ENCODE measurements around the gene ALOX15B.
A peak's percentile ranks its signal among the peaks of the same experiment; 100 is the strongest.

The ALOX15B gene

DNA sequence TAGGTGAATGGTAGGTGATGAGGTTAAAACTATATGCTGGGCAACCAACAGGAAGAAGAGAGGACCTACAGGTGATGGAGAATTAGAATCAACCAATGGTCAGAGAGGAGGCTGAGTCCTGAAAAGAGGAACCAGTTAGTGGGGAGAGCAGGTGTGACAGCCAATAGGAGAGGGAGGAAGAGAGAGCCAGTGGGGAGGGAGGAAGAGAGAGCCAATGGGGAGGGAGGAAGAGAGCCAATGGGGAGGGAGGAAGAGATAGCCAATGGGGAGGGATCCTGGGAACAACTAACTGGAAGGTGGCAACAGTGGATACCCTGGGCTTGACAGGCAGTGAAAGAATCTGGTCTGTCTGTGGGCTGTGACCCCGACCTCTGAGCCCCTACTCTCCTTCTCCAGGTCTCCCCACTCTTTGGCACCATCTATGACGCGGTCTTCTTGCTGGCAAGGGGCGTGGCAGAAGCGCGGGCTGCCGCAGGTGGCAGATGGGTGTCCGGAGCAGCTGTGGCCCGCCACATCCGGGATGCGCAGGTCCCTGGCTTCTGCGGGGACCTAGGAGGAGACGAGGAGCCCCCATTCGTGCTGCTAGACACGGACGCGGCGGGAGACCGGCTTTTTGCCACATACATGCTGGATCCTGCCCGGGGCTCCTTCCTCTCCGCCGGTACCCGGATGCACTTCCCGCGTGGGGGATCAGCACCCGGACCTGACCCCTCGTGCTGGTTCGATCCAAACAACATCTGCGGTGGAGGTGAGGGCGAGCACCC lies 32.7 kb upstream of the ALOX15B start:
- Histone ChIP-seq H3K27me3 (ENCODE audit: insufficient read depth, low read length, poor library complexity) (peaks cover 7% of the 10 kb centered on the region), H4K20me1 (ENCODE audit: insufficient read depth, low read length) (no peaks in the 10 kb centered on the region), H3K4me2 (ENCODE audit: insufficient read depth, low read length) (no peak overlapping the region), H3K9ac (ENCODE audit: low read depth, low read length) (no peak overlapping the region), H3K36me3 (ENCODE audit: insufficient read depth, low read length) (no peaks in the 10 kb centered on the region), H2AFZ (ENCODE audit: low read depth, low read length) (no peak overlapping the region), H3K4me3 (ENCODE audit: low read depth in 1 of 2, low read length in 2 of 2) (no peak overlapping the region), H3K79me2 (ENCODE audit: insufficient read depth, low read length) (no peaks in the 10 kb centered on the region), H3K9me3 (ENCODE audit: insufficient read depth, low read length, severe bottlenecking) (no peaks in the 10 kb centered on the region), H3K4me1 (ENCODE audit: insufficient read depth, low read length) (no peaks in the 10 kb centered on the region), H3K27ac (ENCODE audit: low read length) (no peak overlapping the region)
- TF ChIP-seq, protein P1, sequence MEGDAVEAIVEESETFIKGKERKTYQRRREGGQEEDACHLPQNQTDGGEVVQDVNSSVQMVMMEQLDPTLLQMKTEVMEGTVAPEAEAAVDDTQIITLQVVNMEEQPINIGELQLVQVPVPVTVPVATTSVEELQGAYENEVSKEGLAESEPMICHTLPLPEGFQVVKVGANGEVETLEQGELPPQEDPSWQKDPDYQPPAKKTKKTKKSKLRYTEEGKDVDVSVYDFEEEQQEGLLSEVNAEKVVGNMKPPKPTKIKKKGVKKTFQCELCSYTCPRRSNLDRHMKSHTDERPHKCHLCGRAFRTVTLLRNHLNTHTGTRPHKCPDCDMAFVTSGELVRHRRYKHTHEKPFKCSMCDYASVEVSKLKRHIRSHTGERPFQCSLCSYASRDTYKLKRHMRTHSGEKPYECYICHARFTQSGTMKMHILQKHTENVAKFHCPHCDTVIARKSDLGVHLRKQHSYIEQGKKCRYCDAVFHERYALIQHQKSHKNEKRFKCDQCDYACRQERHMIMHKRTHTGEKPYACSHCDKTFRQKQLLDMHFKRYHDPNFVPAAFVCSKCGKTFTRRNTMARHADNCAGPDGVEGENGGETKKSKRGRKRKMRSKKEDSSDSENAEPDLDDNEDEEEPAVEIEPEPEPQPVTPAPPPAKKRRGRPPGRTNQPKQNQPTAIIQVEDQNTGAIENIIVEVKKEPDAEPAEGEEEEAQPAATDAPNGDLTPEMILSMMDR (IDR thresholded peaks at IDR 0.05; ENCODE audit: borderline replicate concordance, extremely low read depth, low read length, poor library complexity, severe bottlenecking) = no peak
- no peak for TF ChIP-seq EZH2 (IDR thresholded peaks at IDR 0.05; ENCODE audit: borderline replicate concordance, low read depth, low read length, severe bottlenecking)
- DNase-seq (no peak), ATAC-seq (ENCODE audit: insufficient read depth, low read depth) (peak; percentile 47; the same call in 1 of the 3 replicates)

DNA sequence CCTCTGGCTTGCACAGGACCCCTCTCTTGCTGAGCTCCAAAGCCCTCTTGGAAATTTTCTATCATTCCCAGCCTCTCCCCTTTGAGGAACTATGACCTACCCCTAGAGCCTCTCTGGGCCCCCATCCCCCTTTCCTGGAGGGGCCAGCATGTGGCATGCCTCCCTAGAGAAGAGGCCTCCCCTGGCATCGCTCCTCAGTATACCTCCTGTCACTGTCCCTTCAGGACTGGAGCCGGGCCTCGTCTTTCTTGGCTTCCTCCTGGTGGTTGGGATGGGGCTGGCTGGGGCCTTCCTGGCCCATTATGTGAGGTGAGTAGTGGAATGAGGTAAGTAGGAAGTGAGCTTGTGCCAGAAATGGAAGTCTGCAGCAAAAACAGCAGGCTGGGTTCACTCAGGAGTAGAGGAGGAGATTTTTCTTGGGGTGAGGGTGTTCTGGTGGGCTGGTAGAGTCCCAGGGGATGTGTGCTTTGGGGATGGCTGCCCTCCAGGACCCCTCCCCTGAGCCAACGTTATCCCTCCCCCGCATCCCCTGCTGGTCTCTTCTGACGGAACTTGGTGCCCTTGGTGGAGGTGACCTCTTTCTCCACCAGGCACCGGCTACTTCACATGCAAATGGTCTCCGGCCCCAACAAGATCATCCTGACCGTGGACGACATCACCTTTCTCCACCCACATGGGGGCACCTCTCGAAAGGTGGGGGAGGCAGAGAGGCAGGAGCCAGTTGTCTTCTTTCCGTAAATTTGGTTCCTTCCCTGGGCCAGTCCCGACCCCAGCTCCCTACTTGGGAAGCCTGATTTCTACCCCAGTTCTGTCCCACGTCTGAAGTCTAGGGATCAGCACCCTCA lies 31.8 kb upstream of the ALOX15B start:
- H3K9me3 ChIP-seq (ENCODE audit: insufficient read depth, low read length, severe bottlenecking) = no peaks in the 10 kb centered on the region
- no peaks in the 10 kb centered on the region for H4K20me1 ChIP-seq (ENCODE audit: insufficient read depth, low read length)
- TF ChIP-seq, protein P1 (IDR thresholded peaks at IDR 0.05; ENCODE audit: borderline replicate concordance, extremely low read depth, low read length, poor library complexity, severe bottlenecking) = no peak
- TF ChIP-seq EZH2 (IDR thresholded peaks at IDR 0.05; ENCODE audit: borderline replicate concordance, low read depth, low read length, severe bottlenecking) = no peak
- no peak overlapping the region for H3K4me2 ChIP-seq (ENCODE audit: insufficient read depth, low read length)
- H3K36me3 ChIP-seq (ENCODE audit: insufficient read depth, low read length) = no peaks in the 10 kb centered on the region
- H2AFZ ChIP-seq (ENCODE audit: low read depth, low read length) = no peak overlapping the region
- no peaks in the 10 kb centered on the region for H3K4me1 ChIP-seq (ENCODE audit: insufficient read depth, low read length)
- DNase-seq (no peak), ATAC-seq (ENCODE audit: insufficient read depth, low read depth) (no peak)
- peaks cover 3% of the 10 kb centered on the region for H3K27me3 ChIP-seq (ENCODE audit: insufficient read depth, low read length, poor library complexity)
- no peak overlapping the region for H3K9ac ChIP-seq (ENCODE audit: low read depth, low read length)
- H3K79me2 ChIP-seq (ENCODE audit: insufficient read depth, low read length) = no peaks in the 10 kb centered on the region
- no peak overlapping the region for H3K4me3 ChIP-seq (ENCODE audit: low read depth in 1 of 2, low read length in 2 of 2)
- H3K27ac ChIP-seq (ENCODE audit: low read length) = no peak overlapping the region

DNA sequence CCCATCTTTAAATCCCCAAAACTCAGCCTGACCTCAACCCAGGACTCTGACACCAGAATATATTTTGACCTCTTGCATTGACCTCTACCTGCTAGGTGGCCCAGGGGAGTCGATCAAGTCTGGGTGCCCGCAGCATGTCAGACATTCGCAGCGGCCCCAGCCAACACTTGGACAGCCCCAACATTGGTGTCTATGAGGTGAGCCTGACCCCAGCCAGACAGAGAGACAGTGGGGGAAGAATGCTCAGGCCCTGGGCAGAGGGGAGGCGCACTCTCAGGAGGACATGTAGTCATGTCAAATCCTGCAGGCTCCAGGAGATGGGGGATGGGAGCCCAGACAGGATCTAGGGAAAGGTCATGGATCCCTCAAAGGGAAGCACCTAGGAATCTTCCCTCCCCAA lies 31.0 kb upstream of the ALOX15B start:
- H3K36me3 ChIP-seq (ENCODE audit: insufficient read depth, low read length) = no peaks in the 10 kb centered on the region
- H3K79me2 ChIP-seq (ENCODE audit: insufficient read depth, low read length) = no peaks in the 10 kb centered on the region
- H3K4me3 ChIP-seq (ENCODE audit: low read depth in 1 of 2, low read length in 2 of 2) = no peak overlapping the region
- no peak overlapping the region for H3K4me2 ChIP-seq (ENCODE audit: insufficient read depth, low read length)
- H3K4me1 ChIP-seq (ENCODE audit: insufficient read depth, low read length) = no peaks in the 10 kb centered on the region
- H3K9ac ChIP-seq (ENCODE audit: low read depth, low read length) = no peak overlapping the region
- H3K9me3 ChIP-seq (ENCODE audit: insufficient read depth, low read length, severe bottlenecking) = no peaks in the 10 kb centered on the region
- H2AFZ ChIP-seq (ENCODE audit: low read depth, low read length) = no peak overlapping the region
- no peak for TF ChIP-seq EZH2 (IDR thresholded peaks at IDR 0.05; ENCODE audit: borderline replicate concordance, low read depth, low read length, severe bottlenecking)
- TF ChIP-seq, protein P1 (IDR thresholded peaks at IDR 0.05; ENCODE audit: borderline replicate concordance, extremely low read depth, low read length, poor library complexity, severe bottlenecking) = no peak
- H3K27ac ChIP-seq (ENCODE audit: low read length) = no peak overlapping the region
- no peak for ATAC-seq (ENCODE audit: insufficient read depth, low read depth)
- no peaks in the 10 kb centered on the region for H4K20me1 ChIP-seq (ENCODE audit: insufficient read depth, low read length)
- DNase-seq = no peak
- H3K27me3 ChIP-seq (ENCODE audit: insufficient read depth, low read length, poor library complexity) = no peaks in the 10 kb centered on the region

Measured in DND-41 (cell line).